DND-41 (cell line): Measurements from ENCODE around the gene RAB3GAP2.

Source experiments
- EZH2 ChIP-seq: IDR thresholded peaks from 3 replicates; pipeline ENCODE4 v1.6.1; 2012; ENCODE audit warnings: borderline replicate concordance, low read depth, mild to moderate bottlenecking, moderate library complexity, low read length, inconsistent platforms; ENCODE audit not compliant: severe bottlenecking
- TF ChIP-seq, protein P1 (sequence below): IDR thresholded peaks from 2 replicates; pipeline ENCODE4 v1.5.1; 2012; ENCODE audit warnings: borderline replicate concordance, low read length, moderate library complexity, mild to moderate bottlenecking; ENCODE audit not compliant: poor library complexity, severe bottlenecking; ENCODE audit errors: extremely low read depth

DNA sequence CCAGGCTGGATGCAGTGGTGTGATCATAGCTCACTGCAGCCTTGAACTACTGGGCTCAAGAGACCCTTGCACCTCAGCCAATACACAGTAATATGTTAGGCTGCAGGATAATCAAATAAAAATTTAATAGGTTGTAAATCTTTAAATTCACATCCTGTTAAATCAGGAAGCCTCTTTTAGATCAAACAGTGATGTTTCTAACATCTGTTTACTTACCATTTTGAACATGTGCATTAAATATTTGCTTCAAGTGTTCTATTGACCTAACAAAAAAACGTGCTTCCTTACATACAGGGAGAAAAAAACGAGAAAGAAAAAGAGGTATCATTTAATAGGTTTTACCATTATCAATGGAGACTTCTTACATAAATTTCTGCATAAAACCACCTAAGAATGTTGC lies 107.7 kb downstream of the RAB3GAP2 start:
- TF ChIP-seq, protein P1, sequence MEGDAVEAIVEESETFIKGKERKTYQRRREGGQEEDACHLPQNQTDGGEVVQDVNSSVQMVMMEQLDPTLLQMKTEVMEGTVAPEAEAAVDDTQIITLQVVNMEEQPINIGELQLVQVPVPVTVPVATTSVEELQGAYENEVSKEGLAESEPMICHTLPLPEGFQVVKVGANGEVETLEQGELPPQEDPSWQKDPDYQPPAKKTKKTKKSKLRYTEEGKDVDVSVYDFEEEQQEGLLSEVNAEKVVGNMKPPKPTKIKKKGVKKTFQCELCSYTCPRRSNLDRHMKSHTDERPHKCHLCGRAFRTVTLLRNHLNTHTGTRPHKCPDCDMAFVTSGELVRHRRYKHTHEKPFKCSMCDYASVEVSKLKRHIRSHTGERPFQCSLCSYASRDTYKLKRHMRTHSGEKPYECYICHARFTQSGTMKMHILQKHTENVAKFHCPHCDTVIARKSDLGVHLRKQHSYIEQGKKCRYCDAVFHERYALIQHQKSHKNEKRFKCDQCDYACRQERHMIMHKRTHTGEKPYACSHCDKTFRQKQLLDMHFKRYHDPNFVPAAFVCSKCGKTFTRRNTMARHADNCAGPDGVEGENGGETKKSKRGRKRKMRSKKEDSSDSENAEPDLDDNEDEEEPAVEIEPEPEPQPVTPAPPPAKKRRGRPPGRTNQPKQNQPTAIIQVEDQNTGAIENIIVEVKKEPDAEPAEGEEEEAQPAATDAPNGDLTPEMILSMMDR, result no peak
- no peak for TF ChIP-seq EZH2
